Activated CD8-positive, alpha-beta memory T cell treated with anti-CD3 and anti-CD28 coated beads, Interleukin-2, amount 50 U/mL, for 4 hours (primary cell): ENCODE measurements around the gene C10orf67.
"Not testable (repeated sequence)": the region's sequence is repeated elsewhere in the genome, so short reads cannot be mapped to it uniquely, and the experiment has no call there.

Experiments
- DNase-seq: peaks from one replicate; pipeline ENCODE4 v3.0.0-alpha.2; 2020

C10orf67 gene

DNA sequence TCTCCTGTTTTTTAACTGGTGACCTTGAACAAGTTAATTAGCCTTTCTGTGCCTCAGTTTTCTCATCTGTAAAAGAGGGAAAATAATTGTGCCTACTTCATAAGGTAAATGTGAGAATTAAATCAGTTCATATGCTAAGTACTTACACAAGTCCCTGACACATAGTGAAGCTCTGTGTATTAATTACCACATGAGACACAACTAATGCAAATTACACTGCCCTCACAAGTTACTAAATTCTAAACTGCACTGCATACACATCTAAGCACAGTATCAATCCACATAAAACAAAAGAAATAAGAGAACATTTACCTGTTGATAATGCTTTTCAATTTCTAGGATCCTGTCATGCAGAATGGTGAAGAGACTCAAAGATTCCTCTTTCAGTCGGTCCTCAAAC is 22.5 kb downstream of the C10orf67 start:
- DNase-seq, result no peak

DNA sequence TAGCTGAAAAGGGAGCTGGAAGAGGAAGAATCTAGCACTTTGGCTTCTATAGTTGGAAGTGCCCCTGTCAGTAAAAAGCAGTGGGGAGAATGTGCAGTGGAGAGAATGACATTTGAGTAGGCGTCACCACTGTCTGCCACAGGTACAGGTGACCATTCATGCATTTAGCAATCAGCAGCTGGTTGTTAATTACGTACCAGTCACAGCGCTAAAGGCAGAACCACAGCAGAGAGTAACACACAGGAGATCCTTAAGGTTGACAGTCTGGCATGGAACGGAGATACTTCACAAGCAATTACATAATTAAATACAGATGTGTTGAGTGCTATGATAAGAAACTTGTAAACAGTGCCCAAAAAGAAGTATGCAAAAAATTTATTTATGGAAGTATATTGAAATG is 24.8 kb downstream of the C10orf67 start:
- no peak for DNase-seq

DNA sequence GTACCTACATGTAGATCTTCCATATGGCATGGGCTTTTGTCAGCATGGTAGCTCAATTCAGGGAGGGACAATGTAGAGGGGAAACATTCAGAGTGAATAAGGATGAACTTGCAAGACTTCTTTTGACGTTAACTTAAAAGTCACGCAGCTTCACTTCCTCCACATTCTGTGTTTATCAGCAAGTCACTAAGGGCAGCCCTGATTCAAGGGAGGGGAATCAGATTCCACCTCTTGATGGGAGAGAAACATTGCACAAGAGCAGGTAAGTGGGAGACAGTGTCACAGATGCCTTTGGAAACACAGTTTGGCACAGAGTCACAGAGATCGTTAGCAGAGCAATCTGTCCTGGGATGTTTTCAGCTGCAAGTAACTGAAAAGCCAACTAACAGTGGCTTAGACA is 26.2 kb downstream of the C10orf67 start:
- no peak for DNase-seq

DNA sequence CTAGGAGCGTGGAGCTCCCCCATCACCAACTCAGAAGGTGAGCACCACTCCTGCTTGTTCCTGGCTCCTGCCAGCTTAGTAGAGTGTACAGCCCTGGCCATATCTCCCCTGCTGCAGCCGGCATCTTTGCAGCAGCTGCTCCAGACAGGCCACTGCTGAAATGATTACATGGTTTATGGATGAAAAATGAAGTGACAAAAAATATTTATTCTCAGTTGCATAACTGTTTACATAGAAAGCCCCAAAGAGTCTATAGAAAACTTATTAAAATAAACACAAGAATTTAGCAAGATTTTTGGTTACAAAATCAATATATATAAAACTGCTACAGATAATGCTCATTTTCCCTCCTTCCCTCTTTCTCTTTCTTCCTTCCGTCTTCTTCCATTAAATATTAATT is 27.2 kb downstream of the C10orf67 start:
- DNase-seq, result no peak

DNA sequence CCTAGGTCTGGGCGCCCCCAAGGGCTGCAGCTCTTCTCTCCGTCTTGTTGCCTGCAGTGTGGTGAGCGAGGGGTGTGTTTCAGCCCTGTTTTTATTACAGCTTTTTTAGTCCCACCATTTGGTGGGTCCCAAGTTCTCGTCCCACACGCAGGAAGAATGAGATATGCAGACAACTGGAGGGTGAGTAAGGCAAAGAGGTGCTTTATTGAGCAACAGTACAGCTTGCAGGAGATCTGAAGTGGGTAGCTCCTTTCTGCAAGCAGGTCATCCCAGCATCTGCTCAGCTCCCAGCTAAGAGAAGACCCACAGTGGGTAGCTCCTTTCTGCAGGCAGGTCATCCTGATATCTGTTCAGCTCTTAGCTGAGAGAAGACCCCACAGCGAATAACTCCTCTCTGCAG is 28.2 kb downstream of the C10orf67 start:
- no peak for DNase-seq

DNA sequence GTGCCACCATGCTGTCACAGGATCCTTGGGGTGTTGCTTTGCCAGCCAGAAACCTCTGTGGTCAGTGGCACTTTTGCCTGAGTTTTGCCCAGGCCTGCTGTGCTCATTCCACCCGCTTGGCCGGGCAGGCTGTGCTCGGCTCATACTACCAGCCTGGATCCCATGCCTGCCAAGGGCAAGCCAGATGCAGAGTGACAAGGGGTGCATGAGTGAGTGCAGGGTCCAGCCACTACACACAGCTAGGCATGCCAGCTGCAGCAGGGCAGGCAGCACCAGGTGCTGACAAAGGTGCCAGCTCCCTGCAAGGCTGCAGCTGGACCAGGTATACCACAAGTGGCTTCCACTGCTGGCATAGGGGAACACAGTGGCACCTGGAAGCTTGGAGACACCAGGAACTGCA is 28.6 kb downstream of the C10orf67 start:
- DNase-seq, result no peak

DNA sequence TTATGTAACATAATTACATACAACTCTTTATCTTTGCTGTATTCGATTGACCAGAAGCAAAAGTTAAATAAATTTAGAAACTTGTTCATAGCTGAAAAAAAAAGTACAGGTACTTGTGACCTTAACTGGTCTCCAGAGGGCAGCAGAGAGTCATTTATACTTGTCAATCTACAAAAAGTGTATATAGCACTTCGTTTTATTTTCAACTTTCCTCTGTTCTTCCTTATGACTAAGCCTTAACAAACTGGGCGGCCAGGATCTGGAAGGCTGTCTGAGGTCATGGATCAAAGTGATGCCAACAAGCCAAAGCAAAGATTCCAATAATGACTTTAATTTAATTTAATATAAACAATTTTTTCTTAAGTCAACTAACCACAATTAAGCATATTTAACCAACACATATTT is 29.8 kb downstream of the C10orf67 start:
- peak; percentile 35 for DNase-seq

DNA sequence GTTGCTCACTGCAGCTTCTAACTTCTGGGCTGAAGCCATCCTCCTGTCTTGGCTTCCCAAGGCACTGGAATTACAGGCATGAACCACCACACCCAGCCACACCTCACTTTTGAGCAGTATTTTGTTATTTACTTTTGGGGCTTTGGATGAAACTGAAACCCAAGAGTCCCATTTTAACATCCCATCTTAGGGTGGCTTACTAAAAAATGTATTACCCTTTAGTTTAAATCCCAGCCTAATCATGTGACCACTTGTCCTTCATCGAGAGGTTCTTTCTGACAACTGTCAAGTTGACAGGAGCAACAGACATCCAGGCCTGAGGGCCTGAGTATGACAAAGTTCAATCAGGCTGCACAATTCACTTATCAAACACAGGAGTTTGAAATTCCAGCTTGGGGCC is 33.6 kb downstream of the C10orf67 start:
- no peak for DNase-seq

DNA sequence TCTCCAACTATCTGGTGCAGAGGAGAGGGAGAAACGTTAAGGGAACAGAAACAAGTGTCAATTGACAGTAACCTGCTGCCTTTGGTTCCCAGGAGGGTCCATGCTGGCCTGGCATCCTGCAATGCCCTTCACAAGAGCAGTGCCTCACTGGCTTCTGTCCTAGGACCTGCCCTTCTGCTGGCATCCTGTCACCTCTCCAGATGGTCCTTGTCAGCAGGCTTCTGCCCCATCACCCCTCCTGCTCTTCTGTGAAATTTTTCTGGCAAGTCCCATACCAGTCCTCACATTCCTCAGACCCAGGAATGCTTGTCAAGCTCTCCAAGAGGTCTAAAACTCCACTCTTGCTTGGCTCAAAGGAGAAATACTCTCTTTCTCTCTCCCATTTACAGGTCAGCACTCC is 34.2 kb downstream of the C10orf67 start:
- DNase-seq, result no peak

DNA sequence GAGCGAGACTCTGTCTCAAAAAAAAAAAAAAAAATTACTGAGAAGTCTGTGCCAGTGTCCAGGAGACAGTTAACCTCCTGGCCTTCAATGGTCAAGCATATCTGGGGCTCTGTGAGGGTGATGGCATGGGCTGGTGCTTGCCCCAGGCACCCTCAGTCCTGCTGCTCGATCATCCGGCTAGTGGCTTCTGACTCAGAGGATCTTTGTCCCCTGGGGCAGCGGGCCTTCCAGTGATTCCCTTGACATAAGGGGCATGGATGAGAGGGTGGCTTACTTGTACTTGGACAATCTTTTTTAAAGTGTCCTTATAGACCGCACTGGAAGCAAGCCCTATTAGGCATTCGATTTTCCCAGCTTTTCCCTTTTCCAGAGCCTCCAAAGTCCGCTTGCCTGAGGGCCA is 44.6 kb downstream of the C10orf67 start:
- not testable (repeated sequence) for DNase-seq

DNA sequence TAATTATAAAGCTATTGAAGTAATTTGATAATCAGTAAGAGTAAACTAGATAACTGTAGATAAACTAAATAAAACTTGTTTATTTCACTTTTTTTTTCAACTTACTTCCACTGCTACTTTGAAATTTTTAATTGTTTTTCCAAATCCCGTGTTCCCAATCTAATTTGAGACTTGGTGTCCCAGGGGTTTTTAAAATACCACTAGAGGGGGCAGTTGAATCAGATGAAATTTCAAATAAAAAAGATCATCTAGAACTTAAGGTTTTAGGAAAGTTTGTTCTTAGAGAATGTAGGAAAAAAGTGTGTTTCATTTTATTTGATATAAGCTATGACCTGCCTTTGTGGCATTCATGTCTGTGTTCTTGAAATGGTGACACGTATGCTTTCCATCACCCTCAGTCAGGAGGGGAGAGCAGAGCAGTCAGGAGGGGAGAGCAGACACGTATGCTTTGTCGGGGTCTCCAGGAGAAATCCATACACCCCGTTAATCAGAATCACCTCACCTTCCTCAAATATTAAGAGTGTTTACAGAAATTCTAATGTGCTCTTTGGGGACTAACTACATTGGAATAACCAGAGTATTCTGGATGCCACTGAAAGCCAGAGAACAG is 49.9 kb downstream of the C10orf67 start:
- DNase-seq, result no peak

DNA sequence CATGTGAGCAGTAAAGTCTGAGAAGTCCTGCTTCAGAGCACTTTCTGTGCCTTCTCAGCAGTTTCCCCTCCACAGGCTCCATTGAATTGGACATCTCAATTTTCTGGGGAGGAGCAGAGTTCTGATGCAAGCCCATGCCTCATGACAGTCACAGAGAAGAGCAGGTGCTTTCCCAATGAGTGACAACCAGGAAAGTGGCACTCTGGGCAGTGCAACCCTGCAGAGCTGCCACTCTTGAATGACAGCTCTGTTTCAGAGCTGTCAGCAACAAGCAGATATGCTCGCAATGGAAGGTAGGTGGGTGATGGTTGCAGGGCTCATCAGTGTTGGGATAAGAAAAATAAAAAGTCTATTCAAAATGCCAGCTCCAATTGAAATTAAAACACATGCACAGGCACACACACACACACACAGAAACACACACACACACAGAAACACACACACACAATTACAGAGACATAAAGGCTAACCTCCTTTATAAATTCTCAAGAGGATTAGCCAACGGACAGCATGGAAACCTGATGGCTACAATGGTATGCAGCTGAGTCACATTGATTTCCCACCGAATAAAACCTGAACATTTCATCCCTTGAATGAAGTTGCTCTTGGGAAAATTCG is 50.5 kb downstream of the C10orf67 start:
- DNase-seq, result no peak

DNA sequence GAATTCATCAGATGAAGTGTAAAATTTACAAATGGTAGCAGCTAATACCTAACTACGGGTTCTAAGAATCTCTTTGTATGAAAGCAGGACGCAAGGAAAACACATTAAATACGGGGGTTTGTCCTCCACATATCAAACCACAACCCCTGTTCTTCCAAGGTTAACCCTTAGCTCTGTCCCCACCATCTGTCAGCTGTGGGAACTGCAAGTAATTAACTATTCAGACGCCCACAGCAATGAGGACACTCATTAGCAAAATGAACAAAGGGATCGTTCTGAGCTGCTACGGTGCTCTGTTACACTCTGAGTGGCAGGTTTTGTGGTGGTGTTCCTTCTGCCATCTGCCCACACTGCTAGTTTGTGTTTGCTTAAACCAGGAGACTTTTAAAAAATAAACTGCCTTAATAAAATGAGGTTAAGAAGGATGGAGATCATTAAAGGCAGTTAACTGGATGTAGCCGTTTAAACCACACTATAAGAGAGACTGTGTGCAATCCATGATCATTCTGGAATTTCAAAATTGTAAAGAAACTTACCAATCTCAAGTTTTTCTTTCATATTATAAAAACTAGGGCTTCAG is 51.4 kb downstream of the C10orf67 start:
- DNase-seq, result no peak

DNA sequence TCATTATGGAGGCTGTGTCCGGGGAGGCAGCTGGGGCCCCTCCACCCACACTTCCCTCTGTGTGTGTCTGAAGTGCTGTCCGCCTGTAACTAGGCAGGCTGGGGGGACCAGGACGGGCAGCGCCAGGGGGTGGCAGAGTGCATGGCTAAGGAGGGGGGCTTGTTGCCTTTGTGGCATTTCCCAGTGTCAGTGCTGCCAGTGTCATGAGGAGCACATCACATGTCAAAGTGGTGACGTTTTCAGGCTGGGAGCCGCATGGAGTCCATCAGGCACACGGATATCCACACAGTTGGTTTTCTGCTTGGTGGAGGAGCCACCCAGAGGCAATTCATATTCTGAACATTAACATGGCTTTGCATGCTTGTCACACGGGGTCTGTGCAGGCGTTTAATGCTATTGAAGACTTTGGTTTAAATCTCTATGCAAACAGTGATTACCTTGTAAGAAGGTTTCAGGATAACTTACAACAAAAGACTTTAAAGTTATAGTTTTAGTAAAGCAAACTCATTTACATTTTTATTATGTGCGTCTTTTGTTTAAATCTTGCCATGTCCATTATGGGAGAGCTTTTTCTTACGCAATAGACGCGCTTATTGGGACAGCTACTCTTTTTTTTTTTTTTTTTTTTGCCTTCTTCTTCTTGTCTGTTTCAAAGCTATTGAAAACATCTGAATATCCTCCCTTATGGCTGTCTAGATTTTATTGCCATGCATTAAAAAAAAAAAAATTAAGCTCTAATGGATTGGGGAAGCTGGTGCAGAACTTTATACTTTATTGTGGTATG is 52.9 kb downstream of the C10orf67 start:
- no peak for DNase-seq

DNA sequence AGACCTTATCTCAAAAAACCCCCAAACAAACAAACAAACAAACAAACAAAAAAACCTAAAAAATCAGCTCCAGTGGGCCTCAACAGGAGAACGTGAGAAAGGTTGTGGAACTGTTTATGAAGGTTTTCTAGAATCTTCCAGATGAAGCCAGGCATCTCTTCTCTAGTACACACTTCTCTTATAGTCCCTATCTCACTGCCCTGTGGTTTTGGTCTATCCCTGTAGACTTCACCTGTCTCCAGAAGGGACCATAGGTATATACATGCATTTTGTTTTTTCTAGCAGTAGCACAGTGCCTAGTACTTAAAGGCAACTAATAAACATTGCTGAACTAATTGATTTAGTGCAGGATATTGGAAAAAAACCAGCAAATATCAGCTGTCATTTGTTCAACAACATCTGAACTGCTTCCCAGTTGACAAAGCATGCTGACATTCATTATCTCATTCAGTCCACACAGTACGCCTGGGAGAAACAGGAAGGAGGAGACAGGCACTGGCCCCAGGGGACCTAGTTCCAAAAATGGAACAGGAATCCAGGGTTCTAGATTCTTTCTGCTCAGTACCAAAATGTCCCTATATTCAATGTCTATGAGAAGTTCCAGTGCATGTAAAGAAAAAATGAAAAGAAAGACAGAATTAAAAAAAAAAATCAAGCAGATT is 59.8 kb downstream of the C10orf67 start:
- DNase-seq, result no peak

DNA sequence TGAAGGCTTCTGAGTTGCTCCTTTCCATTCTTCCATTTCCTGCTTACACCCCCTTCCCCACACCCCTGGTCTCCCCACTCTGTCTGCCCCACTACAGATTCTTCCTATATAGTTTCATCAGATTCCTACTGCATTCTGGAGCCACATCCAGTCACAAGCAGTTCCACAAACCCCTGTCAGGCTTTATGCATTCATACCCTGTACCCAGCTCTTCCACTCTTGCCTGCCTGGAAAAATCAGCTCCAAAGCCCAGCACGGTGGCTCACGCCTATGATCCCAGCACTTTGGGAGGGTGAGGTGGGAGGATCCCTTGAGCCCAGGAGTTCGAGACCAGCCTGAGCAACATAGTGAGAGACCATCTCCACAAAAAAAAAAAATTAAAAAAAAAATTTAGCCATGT is 60.4 kb downstream of the C10orf67 start:
- DNase-seq, result no peak

DNA sequence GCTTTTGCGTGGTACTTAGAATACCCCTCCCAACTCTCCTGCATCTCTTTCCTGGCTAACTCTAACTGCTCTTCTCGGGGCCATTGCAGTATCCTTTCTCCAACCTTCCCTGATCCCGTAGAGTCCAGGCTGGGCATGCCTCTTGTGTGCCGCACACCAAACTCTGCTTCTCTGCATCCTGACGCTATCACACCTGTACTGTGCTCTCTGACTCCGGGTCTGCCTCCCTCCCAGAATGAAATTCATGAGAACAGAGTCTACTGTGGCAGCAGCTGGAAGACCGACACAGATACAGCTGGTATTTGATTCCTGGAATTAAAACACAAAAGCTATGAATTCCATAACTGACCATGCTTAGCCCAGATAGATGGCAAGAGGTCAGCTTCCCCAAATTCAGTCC is 60.9 kb downstream of the C10orf67 start:
- no peak for DNase-seq

DNA sequence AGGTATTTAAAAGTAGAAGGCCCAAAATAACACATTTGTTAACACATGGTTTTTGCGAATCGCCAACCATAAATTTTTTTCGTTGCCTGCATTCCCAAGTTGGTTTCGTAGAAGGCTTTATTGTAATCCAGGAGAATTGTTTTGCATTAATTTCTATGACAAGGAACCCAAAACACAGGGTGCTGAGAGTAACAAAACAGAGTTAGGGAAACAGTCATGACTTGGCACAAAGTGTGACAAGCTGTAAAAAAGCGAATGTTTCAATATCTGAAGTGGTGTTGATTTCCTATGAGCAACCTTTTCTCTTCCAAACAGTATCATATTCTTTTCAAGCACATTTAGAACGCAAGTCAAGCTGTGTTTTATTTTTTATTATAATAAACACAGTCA is 63.6 kb downstream of the C10orf67 start:
- DNase-seq, result no peak

DNA sequence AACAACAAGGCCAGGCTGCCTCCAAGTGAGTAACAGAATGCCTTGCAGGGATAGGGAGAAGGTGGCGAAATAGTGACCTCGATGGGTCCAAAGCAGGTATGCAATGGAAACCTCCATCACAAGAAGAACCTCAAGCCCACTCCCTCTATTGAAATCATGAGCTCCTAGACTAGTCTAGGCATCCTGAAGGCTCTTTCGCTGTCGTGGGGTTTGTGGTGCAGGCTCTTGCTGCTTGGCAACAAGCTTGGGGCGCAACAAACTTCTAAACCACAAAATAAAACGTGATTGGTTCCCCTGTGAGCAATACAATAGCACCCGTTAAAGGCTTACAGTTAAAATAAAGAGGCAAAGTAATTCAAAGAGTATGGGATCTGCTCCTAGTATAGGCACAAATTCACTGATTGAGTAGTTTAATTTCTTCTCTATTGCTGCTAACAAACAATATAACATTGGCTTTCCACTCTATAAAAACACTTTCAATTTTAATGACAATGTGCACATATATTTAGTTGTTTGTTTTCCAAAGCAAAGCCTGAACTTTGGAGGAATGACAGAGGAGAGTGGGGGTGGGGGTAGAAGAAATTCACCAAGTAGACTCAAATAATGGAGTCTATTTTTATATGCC is 64.1 kb downstream of the C10orf67 start:
- DNase-seq, result no peak

DNA sequence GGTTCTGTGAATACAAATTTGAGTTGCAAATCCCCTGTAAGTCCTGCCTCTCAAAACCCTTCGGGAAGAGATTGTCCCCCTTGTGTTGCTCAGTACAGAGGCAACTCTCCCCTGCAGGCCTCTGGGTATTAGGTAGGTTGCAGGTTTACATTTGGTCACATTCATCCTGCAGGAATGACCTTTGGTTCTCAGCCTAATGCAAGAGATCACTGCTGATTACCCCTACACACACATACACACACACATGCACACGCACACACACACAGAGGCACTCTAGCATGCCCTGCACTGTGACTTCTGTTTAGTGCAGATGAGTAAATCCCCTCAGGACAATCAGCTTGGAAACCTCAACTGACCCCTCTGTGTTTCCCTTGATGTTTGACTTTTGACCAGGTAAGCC is 69.2 kb downstream of the C10orf67 start:
- DNase-seq, result no peak

DNA sequence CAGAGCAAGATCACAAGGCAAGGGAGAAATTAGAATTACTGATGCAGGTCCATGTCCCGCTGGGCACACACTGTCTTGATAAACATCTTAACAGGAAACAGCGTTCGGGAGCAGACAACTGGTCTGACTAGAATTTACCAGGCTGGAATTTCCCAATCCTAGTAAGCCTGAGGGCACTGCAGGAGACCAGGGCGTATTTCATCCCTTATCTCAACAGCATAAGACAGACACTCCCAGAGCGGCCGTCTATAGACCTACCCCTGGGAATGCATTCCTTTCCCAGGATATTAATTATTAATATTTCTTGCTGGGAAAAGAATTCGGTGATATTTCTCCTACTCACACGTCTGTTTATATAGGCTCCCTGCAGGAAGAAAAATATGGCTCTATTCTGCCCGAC is 70.4 kb downstream of the C10orf67 start:
- DNase-seq, result not testable (repeated sequence)

DNA sequence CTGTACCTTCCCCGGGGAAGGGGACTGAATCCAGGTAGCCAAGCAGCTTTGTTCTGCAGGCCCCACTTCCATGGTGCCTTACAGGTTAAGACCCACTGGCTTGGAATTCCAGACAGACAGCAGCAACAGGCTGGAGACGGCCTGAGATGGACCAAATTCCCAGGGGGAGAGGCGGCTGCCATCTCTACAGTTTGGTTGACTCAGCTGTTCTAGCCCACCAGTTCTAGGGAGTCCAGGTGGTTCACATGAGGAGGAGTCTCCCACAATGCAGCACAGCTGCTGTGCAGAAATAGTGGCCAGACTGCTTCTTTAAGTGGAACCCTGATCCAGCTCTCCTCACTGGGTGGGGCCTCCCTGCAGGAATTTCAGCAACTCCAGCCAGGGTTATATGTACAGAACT is 74.1 kb downstream of the C10orf67 start:
- DNase-seq, result no peak
